ENCODE data around the gene ATXN7L1. TPM values are rescaled to one million over a fixed set of nuclear protein-coding genes. Genes with fewer than 3 reads are reported as not detected.

ATXN7L1 gene
- total RNA-seq, 4 donors from 2014 or later: 8.1 to 13.5 (median 9.1) TPM

- no peak for DNase-seq (ENCODE audit: low spot score in 2 of 2)
- WGBS, 2 donors: 83 to 88% methylated on average over 8 of the region's 8 CpGs
- intact Hi-C loops (cut with DNase I; ENCODE audit: low total_unique reads): no loop called here
- TF ChIP-seq, protein P1, sequence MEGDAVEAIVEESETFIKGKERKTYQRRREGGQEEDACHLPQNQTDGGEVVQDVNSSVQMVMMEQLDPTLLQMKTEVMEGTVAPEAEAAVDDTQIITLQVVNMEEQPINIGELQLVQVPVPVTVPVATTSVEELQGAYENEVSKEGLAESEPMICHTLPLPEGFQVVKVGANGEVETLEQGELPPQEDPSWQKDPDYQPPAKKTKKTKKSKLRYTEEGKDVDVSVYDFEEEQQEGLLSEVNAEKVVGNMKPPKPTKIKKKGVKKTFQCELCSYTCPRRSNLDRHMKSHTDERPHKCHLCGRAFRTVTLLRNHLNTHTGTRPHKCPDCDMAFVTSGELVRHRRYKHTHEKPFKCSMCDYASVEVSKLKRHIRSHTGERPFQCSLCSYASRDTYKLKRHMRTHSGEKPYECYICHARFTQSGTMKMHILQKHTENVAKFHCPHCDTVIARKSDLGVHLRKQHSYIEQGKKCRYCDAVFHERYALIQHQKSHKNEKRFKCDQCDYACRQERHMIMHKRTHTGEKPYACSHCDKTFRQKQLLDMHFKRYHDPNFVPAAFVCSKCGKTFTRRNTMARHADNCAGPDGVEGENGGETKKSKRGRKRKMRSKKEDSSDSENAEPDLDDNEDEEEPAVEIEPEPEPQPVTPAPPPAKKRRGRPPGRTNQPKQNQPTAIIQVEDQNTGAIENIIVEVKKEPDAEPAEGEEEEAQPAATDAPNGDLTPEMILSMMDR (IDR thresholded peaks at IDR 0.05): no peak
- no peak for TF ChIP-seq POLR2A (IDR thresholded peaks at IDR 0.05)
- no peak overlapping the region for H3K4me3 ChIP-seq (ENCODE audit: low read depth, poor library complexity, severe bottlenecking)
Observed at GRCh38 chr7:105636982-105637381, 239.4 kb downstream of the ATXN7L1 start.

GRCh38 chr7:105635197-105635596, 241.2 kb downstream of the ATXN7L1 start:
- intact Hi-C loops (cut with DNase I; ENCODE audit: low total_unique reads): no loop called here
- DNase-seq (ENCODE audit: low spot score in 2 of 2): no peak
- TF ChIP-seq, protein P1 (IDR thresholded peaks at IDR 0.05): no peak
- no peak for TF ChIP-seq POLR2A (IDR thresholded peaks at IDR 0.05)
- 75 to 76% methylated on average over 6 of the region's 6 CpGs for WGBS, 2 donors
- no peak overlapping the region for H3K4me3 ChIP-seq (ENCODE audit: low read depth, poor library complexity, severe bottlenecking)

DNA sequence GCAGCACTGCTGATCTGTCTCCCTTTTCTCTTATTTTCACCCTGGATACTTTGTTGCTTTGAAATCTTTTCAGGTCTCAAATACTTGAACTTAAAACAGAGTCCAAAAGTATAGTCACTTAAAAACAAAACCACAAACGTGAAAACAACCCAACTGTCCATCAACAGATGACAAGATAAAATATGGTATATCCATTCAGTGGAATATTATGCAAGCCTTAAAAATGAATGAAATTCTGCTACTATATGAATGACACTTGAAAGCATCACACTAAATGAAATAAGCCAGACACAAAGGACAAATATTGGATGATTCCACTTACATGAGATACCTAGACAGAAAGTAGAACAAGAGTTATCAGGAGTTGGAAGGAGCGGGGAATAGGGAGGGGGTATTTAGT, 250.4 kb downstream of the ATXN7L1 start:
- no peak overlapping the region for H3K4me3 ChIP-seq (ENCODE audit: low read depth, poor library complexity, severe bottlenecking)
- 66 to 89% methylated on average over 2 of the region's 2 CpGs for WGBS, 2 donors
- DNase-seq (ENCODE audit: low spot score in 2 of 2): no peak
- intact Hi-C loops (cut with DNase I; ENCODE audit: low total_unique reads): no loop called here
- TF ChIP-seq, protein P1 (IDR thresholded peaks at IDR 0.05): no peak
- no peak for TF ChIP-seq POLR2A (IDR thresholded peaks at IDR 0.05)

- WGBS, 2 donors: 96 to 98% methylated on average over 15 of the region's 15 CpGs
- intact Hi-C loops (cut with DNase I; ENCODE audit: low total_unique reads): no loop called here
- no peak overlapping the region for H3K4me3 ChIP-seq (ENCODE audit: low read depth, poor library complexity, severe bottlenecking)
- no peak for DNase-seq (ENCODE audit: low spot score in 2 of 2)
- TF ChIP-seq, protein P1 (IDR thresholded peaks at IDR 0.05): no peak
- TF ChIP-seq POLR2A (IDR thresholded peaks at IDR 0.05): no peak
Observed at GRCh38 chr7:105623906-105624305, 252.5 kb downstream of the ATXN7L1 start.

GRCh38 chr7:105623378-105623777, 253.0 kb downstream of the ATXN7L1 start:
- intact Hi-C loops (cut with DNase I; ENCODE audit: low total_unique reads): no loop called here
- DNase-seq (ENCODE audit: low spot score in 2 of 2): no peak
- WGBS, 2 donors: 87 to 94% methylated on average over 5 of the region's 5 CpGs

More at GRCh38 chr7:105623378-105623777, 253.0 kb downstream of the ATXN7L1 start:
- TF ChIP-seq, protein P1 (IDR thresholded peaks at IDR 0.05): no peak
- no peak for TF ChIP-seq POLR2A (IDR thresholded peaks at IDR 0.05)
- H3K4me3 ChIP-seq (ENCODE audit: low read depth, poor library complexity, severe bottlenecking): no peak overlapping the region
